HL-60 (cell line): ENCODE data around the gene CACNA1I.

Source experiments
- DNase-seq, 2 experiments: peaks; one replicate each; pipeline ENCODE4 v3.0.0-alpha.2; 2010 to 2020; ENCODE audit warnings: low read depth in 1 of 2, low spot score in 1 of 2
- H3K27ac ChIP-seq: fragments of 250-450 bp; sonication (Bioruptor Pico); replicated peaks from 2 replicates; pipeline ENCODE4 v1.5.1; 2020; ENCODE audit warnings: mild to moderate bottlenecking, moderate library complexity
- H3K27me3 ChIP-seq: fragments of 250-450 bp; sonication (Bioruptor Pico); 2 replicates; pipeline ENCODE4 v1.5.1; 2021; ENCODE audit warnings: mild to moderate bottlenecking, moderate library complexity; ENCODE audit not compliant: insufficient read depth, poor library complexity, severe bottlenecking
- H3K4me3 ChIP-seq: replicated peaks from 2 replicates; pipeline ENCODE4 v1.5.1; 2011; ENCODE audit warnings: mild to moderate bottlenecking, control low read depth, low read length; ENCODE audit not compliant: insufficient read depth
- GABPA ChIP-seq: IDR thresholded peaks from 2 replicates; pipeline ENCODE4 v1.6.1; 2012; ENCODE audit warnings: low read depth
- POLR2AphosphoS5 ChIP-seq: IDR thresholded peaks from 2 replicates; pipeline ENCODE4 v1.6.1; 2012; ENCODE audit warnings: low read depth
- REST ChIP-seq: IDR thresholded peaks from 2 replicates; pipeline ENCODE4 v1.6.1; 2012; ENCODE audit warnings: low read depth; ENCODE audit not compliant: insufficient replicate concordance
- SPI1 ChIP-seq: IDR thresholded peaks from 2 replicates; pipeline ENCODE4 v1.6.1; 2012; ENCODE audit warnings: low read depth, mild to moderate bottlenecking, borderline replicate concordance
- TF ChIP-seq, protein P1 (sequence below): IDR thresholded peaks from one replicate; pipeline ENCODE4 v1.5.1; 2011; ENCODE audit warnings: low read length, control low read depth, inconsistent platforms; ENCODE audit not compliant: insufficient read depth

The CACNA1I gene

GRCh38 chr22:39731481-39731880, 160.9 kb downstream of the CACNA1I start:
- H3K27me3 ChIP-seq = peaks cover 9% of the 10 kb centered on the region
- no peak overlapping the region for H3K27ac ChIP-seq
- no peak overlapping the region for H3K4me3 ChIP-seq
- no peak for DNase-seq
- TF ChIP-seq SPI1 = no peak
- TF ChIP-seq POLR2AphosphoS5 = no peak
- TF ChIP-seq, protein P1, sequence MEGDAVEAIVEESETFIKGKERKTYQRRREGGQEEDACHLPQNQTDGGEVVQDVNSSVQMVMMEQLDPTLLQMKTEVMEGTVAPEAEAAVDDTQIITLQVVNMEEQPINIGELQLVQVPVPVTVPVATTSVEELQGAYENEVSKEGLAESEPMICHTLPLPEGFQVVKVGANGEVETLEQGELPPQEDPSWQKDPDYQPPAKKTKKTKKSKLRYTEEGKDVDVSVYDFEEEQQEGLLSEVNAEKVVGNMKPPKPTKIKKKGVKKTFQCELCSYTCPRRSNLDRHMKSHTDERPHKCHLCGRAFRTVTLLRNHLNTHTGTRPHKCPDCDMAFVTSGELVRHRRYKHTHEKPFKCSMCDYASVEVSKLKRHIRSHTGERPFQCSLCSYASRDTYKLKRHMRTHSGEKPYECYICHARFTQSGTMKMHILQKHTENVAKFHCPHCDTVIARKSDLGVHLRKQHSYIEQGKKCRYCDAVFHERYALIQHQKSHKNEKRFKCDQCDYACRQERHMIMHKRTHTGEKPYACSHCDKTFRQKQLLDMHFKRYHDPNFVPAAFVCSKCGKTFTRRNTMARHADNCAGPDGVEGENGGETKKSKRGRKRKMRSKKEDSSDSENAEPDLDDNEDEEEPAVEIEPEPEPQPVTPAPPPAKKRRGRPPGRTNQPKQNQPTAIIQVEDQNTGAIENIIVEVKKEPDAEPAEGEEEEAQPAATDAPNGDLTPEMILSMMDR = no peak
- no peak for TF ChIP-seq REST
- no peak for TF ChIP-seq GABPA

DNA sequence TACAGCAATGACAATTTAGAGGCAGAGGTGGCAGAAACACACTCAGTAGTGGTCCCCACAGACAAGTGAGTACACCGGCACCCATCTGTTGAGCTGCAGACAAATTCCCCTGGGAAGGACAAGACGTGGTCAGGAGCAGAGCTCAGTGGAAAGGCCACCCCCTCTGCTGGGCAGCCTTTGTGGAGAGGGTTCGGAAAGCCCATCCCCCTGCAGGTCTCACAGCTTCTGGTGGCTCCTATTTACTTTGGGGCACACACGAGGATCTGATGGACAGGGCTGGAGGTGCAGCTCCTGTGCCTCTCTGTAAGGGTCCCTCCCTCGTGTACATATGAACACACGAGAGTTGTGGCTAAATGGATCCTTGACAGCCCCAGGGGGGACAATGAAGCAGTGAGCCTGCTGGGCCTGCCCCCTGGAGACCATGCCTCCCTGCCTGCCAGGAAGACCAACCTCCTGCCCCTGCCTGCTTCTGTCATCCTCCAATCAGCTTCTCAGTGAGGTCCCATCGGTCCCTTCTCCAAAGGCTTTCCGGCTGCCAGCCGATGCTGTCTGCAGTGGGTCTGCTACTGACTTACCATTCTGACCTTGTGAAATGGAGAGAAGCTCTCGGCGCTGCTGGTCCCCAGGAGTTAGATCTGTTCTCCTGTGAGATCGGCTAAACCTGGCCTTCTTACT, 161.5 kb downstream of the CACNA1I start:
- DNase-seq = no peak
- peaks cover 10% of the 10 kb centered on the region for H3K27me3 ChIP-seq
- H3K27ac ChIP-seq = no peak overlapping the region
- no peak overlapping the region for H3K4me3 ChIP-seq
- TF ChIP-seq POLR2AphosphoS5 (no peak), GABPA (no peak), SPI1 (no peak), REST (no peak)
- TF ChIP-seq, protein P1 = no peak

GRCh38 chr22:39732625-39733024, 162.1 kb downstream of the CACNA1I start:
- DNase-seq = no peak
- H3K4me3 ChIP-seq = no peak overlapping the region
- TF ChIP-seq SPI1 (no peak), REST (no peak), POLR2AphosphoS5 (no peak), GABPA (no peak)
- TF ChIP-seq, protein P1 = no peak

More at GRCh38 chr22:39732625-39733024, 162.1 kb downstream of the CACNA1I start:
- H3K27ac ChIP-seq = no peak overlapping the region
- H3K27me3 ChIP-seq = peaks cover 14% of the 10 kb centered on the region
